Esophagus squamous epithelium (tissue), 5 donors: Measurements from ENCODE around the gene DENND6A. TPM values are rescaled to one million over a fixed set of nuclear protein-coding genes. Genes with fewer than 3 reads are reported as not detected.
A peak's percentile ranks its signal among the peaks of the same experiment; 100 is the strongest.

Experiments
- DNase-seq: peaks from one replicate; lab custom pipeline; 2025; lab: John Stamatoyannopoulos, UW
- H3K27ac ChIP-seq, 4 donors: fragments of 200-600 bp; sonication (generic); one replicate each; pipeline ENCODE4 v1.5.1; 2016 to 2019; ENCODE audit warnings: mild to moderate bottlenecking in 1 of 4
- H3K27me3 ChIP-seq, 4 donors: fragments of 200-600 bp; sonication (generic); 1 replicate in 3 of 4; 2 replicates in 1 of 4; pipeline versions ENCODE4 v1.5.1 to v1.6.0; 2017 to 2021; ENCODE audit warnings: antibody characterized with exemption in 1 of 4
- H3K36me3 ChIP-seq, 3 donors: fragments of 200-600 bp; sonication (generic); one replicate each; pipeline ENCODE4 v1.5.1; 2016 to 2019
- H3K4me1 ChIP-seq, 3 donors: fragments of 200-600 bp; sonication (generic); one replicate each; pipeline ENCODE4 v1.5.1; 2017 to 2019
- H3K4me3 ChIP-seq, 4 donors: fragments of 200-600 bp; sonication (generic); 1 replicate in 3 of 4; 2 replicates in 1 of 4; pipeline ENCODE4 v1.5.1; 2016 to 2019; ENCODE audit warnings: mild to moderate bottlenecking in 2 of 4, moderate library complexity in 1 of 4
- H3K9me3 ChIP-seq, 3 donors: fragments of 200-600 bp; sonication (generic); one replicate each; pipeline ENCODE4 v1.5.1; 2016 to 2019
- POLR2A ChIP-seq, 4 donors: fragments of 450-650 bp; IDR thresholded peaks; one replicate each; pipeline ENCODE4 v1.6.1; 2017; ENCODE audit warnings: antibody characterized with exemption in 4 of 4, mild to moderate bottlenecking in 4 of 4, moderate library complexity in 3 of 4
- WGBS, 2 donors: methylation state at CpG; one replicate each; pipeline ENCODE4 v1.1.5; 2018; 5-methylcytosine and 5-hydroxymethylcytosine counted together
- intact Hi-C: fragments of 100-400 bp; cut with DNase I; formaldehyde crosslinking; loops from one replicate; pipeline ENCODE4 v1.15.0; 2022
- total RNA-seq, 4 donors: library from RNA; depleted of rRNA; stranded (reverse); fragments of >200 nt; gene quantifications; one replicate each; pipeline ENCODE4 v1.1.0, GENCODE V29; 2016
- TF ChIP-seq, protein P1 (sequence below), 6 experiments: fragments of 450-650 bp in 4 of 6; fragments of 200-600 bp in 2 of 6; sonication (generic) in 2 of 6; IDR thresholded peaks; one replicate each; pipeline ENCODE4 v1.5.1; 2016 to 2019; ENCODE audit warnings: antibody characterized with exemption in 6 of 6, mild to moderate bottlenecking in 4 of 6, moderate library complexity in 4 of 6
- donor health status: DM: yes; HTN: yes; CAD: no.

The DENND6A gene
- total RNA-seq, 4 donors from 2014 or later: 18.6 to 36.0 (median 24.4) TPM

GRCh38 chr3:57727106-57727505, 34.2 kb upstream of the DENND6A start:
- TF ChIP-seq, protein P1, sequence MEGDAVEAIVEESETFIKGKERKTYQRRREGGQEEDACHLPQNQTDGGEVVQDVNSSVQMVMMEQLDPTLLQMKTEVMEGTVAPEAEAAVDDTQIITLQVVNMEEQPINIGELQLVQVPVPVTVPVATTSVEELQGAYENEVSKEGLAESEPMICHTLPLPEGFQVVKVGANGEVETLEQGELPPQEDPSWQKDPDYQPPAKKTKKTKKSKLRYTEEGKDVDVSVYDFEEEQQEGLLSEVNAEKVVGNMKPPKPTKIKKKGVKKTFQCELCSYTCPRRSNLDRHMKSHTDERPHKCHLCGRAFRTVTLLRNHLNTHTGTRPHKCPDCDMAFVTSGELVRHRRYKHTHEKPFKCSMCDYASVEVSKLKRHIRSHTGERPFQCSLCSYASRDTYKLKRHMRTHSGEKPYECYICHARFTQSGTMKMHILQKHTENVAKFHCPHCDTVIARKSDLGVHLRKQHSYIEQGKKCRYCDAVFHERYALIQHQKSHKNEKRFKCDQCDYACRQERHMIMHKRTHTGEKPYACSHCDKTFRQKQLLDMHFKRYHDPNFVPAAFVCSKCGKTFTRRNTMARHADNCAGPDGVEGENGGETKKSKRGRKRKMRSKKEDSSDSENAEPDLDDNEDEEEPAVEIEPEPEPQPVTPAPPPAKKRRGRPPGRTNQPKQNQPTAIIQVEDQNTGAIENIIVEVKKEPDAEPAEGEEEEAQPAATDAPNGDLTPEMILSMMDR (IDR thresholded peaks at IDR 0.05): no peak
- TF ChIP-seq POLR2A (IDR thresholded peaks at IDR 0.05): no peak
- no peaks in the 10 kb centered on the region for H3K4me1 ChIP-seq
- no peaks in the 10 kb centered on the region for H3K27me3 ChIP-seq
- H3K4me3 ChIP-seq: no peak overlapping the region
- H3K9me3 ChIP-seq: no peaks in the 10 kb centered on the region
- H3K27ac ChIP-seq: no peak overlapping the region
- no peak for DNase-seq
- 58 to 59% methylated on average over 5 of the region's 5 CpGs for WGBS, 2 donors
- intact Hi-C loops: no loop called here
- H3K36me3 ChIP-seq: no peaks in the 10 kb centered on the region

GRCh38 chr3:57726397-57726796, 33.5 kb upstream of the DENND6A start:
- no peaks in the 10 kb centered on the region for H3K9me3 ChIP-seq
- intact Hi-C loops: no loop called here

GRCh38 chr3:57718118-57718517, 25.2 kb upstream of the DENND6A start:
- TF ChIP-seq, protein P1 (IDR thresholded peaks at IDR 0.05): no peak
- TF ChIP-seq POLR2A (IDR thresholded peaks at IDR 0.05): no peak
- Histone ChIP-seq H3K9me3 (no peaks in the 10 kb centered on the region), H3K36me3 (no peaks in the 10 kb centered on the region), H3K27ac (no peak overlapping the region), H3K4me1 (no peaks in the 10 kb centered on the region), H3K27me3 (no peaks in the 10 kb centered on the region), H3K4me3 (no peak overlapping the region)
- 100% methylated on average over 1 of the region's 1 CpG; no CpG with 5 or more reads in 1 of the 2 donors for WGBS, 2 donors
- intact Hi-C loops: no loop called here
- DNase-seq: no peak

More at GRCh38 chr3:57726397-57726796, 33.5 kb upstream of the DENND6A start:
- no peak for TF ChIP-seq POLR2A (IDR thresholded peaks at IDR 0.05)
- TF ChIP-seq, protein P1 (IDR thresholded peaks at IDR 0.05): no peak
- Histone ChIP-seq H3K36me3 (no peaks in the 10 kb centered on the region), H3K4me1 (no peaks in the 10 kb centered on the region), H3K27ac (no peak overlapping the region), H3K27me3 (no peaks in the 10 kb centered on the region), H3K4me3 (no peak overlapping the region)
- no peak for DNase-seq

- 72 to 80% methylated on average over 6 of the region's 6 CpGs for WGBS, 2 donors
- TF ChIP-seq, protein P1 (IDR thresholded peaks at IDR 0.05): no peak
Observed at GRCh38 chr3:57717205-57717868, 24.5 kb upstream of the DENND6A start.

GRCh38 chr3:57715686-57716085, 22.8 kb upstream of the DENND6A start:
- TF ChIP-seq POLR2A (IDR thresholded peaks at IDR 0.05): no peak
- TF ChIP-seq, protein P1 (IDR thresholded peaks at IDR 0.05): no peak
- Histone ChIP-seq H3K4me1 (no peaks in the 10 kb centered on the region), H3K27me3 (no peaks in the 10 kb centered on the region), H3K36me3 (no peaks in the 10 kb centered on the region), H3K4me3 (no peak overlapping the region), H3K9me3 (no peaks in the 10 kb centered on the region), H3K27ac (no peak overlapping the region)
- intact Hi-C loops: no loop called here
- 81 to 87% methylated on average over 4 of the region's 4 CpGs for WGBS, 2 donors
- no peak for DNase-seq

More at GRCh38 chr3:57717205-57717868, 24.5 kb upstream of the DENND6A start:
- no peak for DNase-seq
- intact Hi-C loops: no loop called here
- Histone ChIP-seq H3K27me3 (no peaks in the 10 kb centered on the region), H3K27ac (peak overlapping the region in 2 of 4 donors; percentile 30 to 53), H3K4me1 (no peaks in the 10 kb centered on the region), H3K36me3 (no peaks in the 10 kb centered on the region), H3K9me3 (no peaks in the 10 kb centered on the region), H3K4me3 (no peak overlapping the region)
